ENCODE results near the gene ACADM. TPM values are rescaled to one million over a fixed set of nuclear protein-coding genes. Genes with fewer than 3 reads are reported as not detected.
A peak's percentile ranks its signal among the peaks of the same experiment; 100 is the strongest.

The ACADM gene
- polyA plus RNA-seq, 1 of the 3 experiments (the other 2 are of a cell fraction), result 18.6 TPM

- TF ChIP-seq REST (IDR thresholded peaks at IDR 0.05; ENCODE audit: low read depth, low read length) (no peak), ZBTB33 (IDR thresholded peaks at IDR 0.05; ENCODE audit: borderline replicate concordance, low read depth) (no peak)
These were observed 757 bp downstream of the ACADM start (continued) for GRCh38 chr1:75725266-75725665.

GRCh38 chr1:75725861-75726361, 1.4 kb downstream of the ACADM start:
- Histone ChIP-seq H3K4me1 (ENCODE audit: control insufficient read depth in 1 of 2, insufficient read depth in 2 of 2, low read depth in 1 of 2, low read length in 1 of 2) (peaks cover 0 to 8% of the 10 kb centered on the region in 2 experiments; a peak in 3 of 4 replicates), H3K79me2 (ENCODE audit: insufficient read depth) (peaks cover 62% of the 10 kb centered on the region), H3K36me3 (replicated peaks in 1 of 2; ENCODE audit: control insufficient read depth in 1 of 2, insufficient read depth in 2 of 2, low read length in 1 of 2) (peaks cover 0 to 9% of the 10 kb centered on the region in 2 experiments), H3K9me3 (no peaks in the 10 kb centered on the region), H3K9ac (peak overlapping the region; percentile 83), H3K27ac (ENCODE audit: low read depth in 2 of 2, low read length in 1 of 2) (peak overlapping the region; percentile 4 to 81; a peak in 2 of 4 replicates), H2AFZ (ENCODE audit: low read depth) (no peak overlapping the region), H3K4me3 (ENCODE audit: low read depth in 2 of 2, low read length in 1 of 2) (peak overlapping the region; percentile 94 to 96), H3K27me3 (ENCODE audit: insufficient read depth) (no peaks in the 10 kb centered on the region), H3K4me2 (peak overlapping the region; percentile 80), H3K9me2 (no peaks in the 10 kb centered on the region), H4K20me1 (ENCODE audit: insufficient read depth) (no peaks in the 10 kb centered on the region; the same call in 1 of the 2 replicates), H3F3A (replicated peaks; ENCODE audit: insufficient read depth) (peaks cover 6% of the 10 kb centered on the region)
- TF ChIP-seq PBX3 (IDR thresholded peaks at IDR 0.05) (no peak), IRF3 (IDR thresholded peaks at IDR 0.05; ENCODE audit: low read depth, low read length) (no peak), NFIC (IDR thresholded peaks at IDR 0.05; ENCODE audit: borderline replicate concordance) (no peak), CHD2 (IDR thresholded peaks at IDR 0.05; ENCODE audit: low read length, partially characterized antibody) (no peak), ELF1 (IDR thresholded peaks at IDR 0.05) (no peak), RAD21 (IDR thresholded peaks at IDR 0.05; ENCODE audit: low read length) (no peak), GABPA (IDR thresholded peaks at IDR 0.05; ENCODE audit: low read depth) (no peak), RFX5 (IDR thresholded peaks at IDR 0.05; ENCODE audit: low read length) (no peak), USF1 (IDR thresholded peaks at IDR 0.05; ENCODE audit: borderline replicate concordance, low read depth) (no peak), FOSL2 (IDR thresholded peaks at IDR 0.05; ENCODE audit: borderline replicate concordance, low read depth) (no peak), RCOR1 (IDR thresholded peaks at IDR 0.05; ENCODE audit: low read length) (no peak), MXI1 (IDR thresholded peaks at IDR 0.05; ENCODE audit: low read depth, low read length) (no peak), TAF1 (IDR thresholded peaks at IDR 0.05; ENCODE audit: borderline replicate concordance, low read depth, low read length) (no peak), EP300 (IDR thresholded peaks at IDR 0.05; ENCODE audit: borderline replicate concordance in 1 of 2, low read depth in 1 of 2, low read length in 1 of 2) (no peak), CTCF (IDR thresholded peaks at IDR 0.05) (no peak)
- ChIA-PET POLR2A (no interaction called here), CTCF (no interaction called here)
- no peak for DNase-seq
- WGBS (ENCODE audit: low lambda C conversion rate), result 62% methylated on average over 11 of the region's 11 CpGs
